ENCODE results near the gene NAV3.
A peak's percentile ranks its signal among the peaks of the same experiment; 100 is the strongest.

NAV3 gene, protein sequence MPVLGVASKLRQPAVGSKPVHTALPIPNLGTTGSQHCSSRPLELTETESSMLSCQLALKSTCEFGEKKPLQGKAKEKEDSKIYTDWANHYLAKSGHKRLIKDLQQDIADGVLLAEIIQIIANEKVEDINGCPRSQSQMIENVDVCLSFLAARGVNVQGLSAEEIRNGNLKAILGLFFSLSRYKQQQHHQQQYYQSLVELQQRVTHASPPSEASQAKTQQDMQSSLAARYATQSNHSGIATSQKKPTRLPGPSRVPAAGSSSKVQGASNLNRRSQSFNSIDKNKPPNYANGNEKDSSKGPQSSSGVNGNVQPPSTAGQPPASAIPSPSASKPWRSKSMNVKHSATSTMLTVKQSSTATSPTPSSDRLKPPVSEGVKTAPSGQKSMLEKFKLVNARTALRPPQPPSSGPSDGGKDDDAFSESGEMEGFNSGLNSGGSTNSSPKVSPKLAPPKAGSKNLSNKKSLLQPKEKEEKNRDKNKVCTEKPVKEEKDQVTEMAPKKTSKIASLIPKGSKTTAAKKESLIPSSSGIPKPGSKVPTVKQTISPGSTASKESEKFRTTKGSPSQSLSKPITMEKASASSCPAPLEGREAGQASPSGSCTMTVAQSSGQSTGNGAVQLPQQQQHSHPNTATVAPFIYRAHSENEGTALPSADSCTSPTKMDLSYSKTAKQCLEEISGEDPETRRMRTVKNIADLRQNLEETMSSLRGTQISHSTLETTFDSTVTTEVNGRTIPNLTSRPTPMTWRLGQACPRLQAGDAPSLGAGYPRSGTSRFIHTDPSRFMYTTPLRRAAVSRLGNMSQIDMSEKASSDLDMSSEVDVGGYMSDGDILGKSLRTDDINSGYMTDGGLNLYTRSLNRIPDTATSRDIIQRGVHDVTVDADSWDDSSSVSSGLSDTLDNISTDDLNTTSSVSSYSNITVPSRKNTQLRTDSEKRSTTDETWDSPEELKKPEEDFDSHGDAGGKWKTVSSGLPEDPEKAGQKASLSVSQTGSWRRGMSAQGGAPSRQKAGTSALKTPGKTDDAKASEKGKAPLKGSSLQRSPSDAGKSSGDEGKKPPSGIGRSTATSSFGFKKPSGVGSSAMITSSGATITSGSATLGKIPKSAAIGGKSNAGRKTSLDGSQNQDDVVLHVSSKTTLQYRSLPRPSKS (N-terminal part only)

DNA sequence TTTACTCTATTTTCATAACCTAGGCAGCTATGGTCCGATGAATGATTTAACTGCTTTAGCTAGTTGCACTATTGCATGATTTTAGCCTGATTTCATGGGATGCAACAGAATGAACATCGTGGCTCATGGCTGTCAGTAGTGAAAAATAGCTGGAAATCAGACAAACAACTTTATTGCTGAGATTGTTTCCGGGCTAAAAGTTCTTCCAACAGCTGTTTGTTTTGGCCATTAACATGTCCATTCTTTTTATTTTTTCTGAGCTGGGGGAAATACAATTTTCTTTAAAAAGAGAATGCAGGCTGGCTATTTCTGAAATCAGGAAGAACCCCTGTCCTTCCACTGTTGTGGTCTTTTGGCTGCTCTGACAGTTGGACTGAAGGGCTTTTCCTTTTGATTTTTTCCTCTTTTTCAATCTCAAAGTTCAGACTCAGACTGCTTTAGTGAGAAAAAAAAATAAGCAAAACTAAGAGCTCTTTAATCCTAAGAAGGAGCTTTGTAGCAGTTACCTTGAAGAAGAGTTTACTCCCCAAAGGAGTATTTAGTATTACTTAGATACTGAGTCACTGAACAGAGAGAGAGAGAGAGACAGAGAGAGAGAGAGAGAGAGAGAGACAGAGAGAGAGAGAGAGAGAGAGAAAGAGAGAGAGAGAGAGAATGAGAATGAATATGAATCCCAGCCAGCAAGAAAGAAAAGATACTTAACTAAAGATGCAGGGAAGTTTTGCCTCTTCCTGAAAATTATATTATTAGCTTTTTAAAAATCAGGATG, at the start of gene NAV3:
Gene NAV3 (plus strand): TSS at position 312 of the 769 bp plus-strand sequence. CDS start 568 bp downstream, outside the sequence.
- no peak for FAIRE-seq
- no peak for DNase-seq (ENCODE audit: extremely low spot score, insufficient read length, low read depth)

- no peak for FAIRE-seq
Measured at GRCh38 chr12:77782034-77782433, 48.7 kb upstream of the NAV3 start.

DNA sequence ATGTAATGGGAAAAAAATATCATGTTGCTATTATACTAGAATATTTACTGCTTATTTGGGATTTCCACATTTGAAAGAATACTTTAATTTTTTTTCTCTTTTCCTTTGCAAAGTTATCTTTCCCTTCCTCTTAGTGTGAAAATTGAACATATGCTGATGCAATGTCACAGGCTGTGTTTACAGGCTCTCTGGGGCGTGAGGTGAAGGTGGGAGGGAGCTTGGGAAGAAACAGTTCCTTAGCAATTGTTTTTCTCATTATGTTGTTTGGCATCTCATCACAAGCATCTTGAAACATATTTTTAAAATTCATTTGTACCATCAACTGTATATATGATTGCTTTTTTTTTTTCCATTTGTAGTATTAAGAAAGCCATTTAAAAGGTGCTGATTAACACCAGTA, 47.9 kb upstream of the NAV3 start:
- FAIRE-seq (no peak), DNase-seq (ENCODE audit: extremely low spot score, insufficient read length, low read depth) (no peak)

More at GRCh38 chr12:77782034-77782433, 48.7 kb upstream of the NAV3 start:
- DNase-seq (ENCODE audit: extremely low spot score, insufficient read length, low read depth) = no peak

DNA sequence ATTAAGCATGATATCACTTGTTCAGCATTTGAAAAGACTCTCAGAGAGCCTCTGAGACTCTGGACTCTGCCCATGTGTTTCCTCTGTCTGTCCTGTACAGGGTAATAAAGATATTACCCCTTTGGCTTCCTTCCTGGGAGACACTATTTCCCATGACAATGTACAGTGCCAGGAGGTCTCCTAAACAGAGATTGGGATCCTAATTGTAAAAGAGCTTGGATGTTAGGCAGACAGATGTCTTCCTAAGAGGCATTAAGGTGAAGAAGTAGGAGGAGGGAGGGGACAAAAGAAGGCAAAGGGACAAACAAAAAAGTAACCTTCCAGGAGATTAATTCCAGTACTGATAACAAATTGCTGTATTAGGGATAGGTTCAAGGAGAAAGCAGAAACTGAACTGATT, 45.5 kb upstream of the NAV3 start:
- FAIRE-seq = no peak
- no peak for DNase-seq (ENCODE audit: extremely low spot score, insufficient read length, low read depth)

GRCh38 chr12:77786675-77787074, 44.0 kb upstream of the NAV3 start:
- FAIRE-seq (no peak), DNase-seq (ENCODE audit: extremely low spot score, insufficient read length, low read depth) (no peak)

GRCh38 chr12:77788231-77789168, 42.2 kb upstream of the NAV3 start:
- DNase-seq (ENCODE audit: extremely low spot score, insufficient read length, low read depth) = no peak
- FAIRE-seq = no peak

GRCh38 chr12:77795699-77796098, 35.0 kb upstream of the NAV3 start:
- FAIRE-seq (no peak), DNase-seq (ENCODE audit: extremely low spot score, insufficient read length, low read depth) (no peak)

GRCh38 chr12:77796775-77797174, 33.9 kb upstream of the NAV3 start:
- no peak for FAIRE-seq

GRCh38 chr12:77800501-77800900, 30.2 kb upstream of the NAV3 start:
- DNase-seq (ENCODE audit: extremely low spot score, insufficient read length, low read depth) = no peak
- FAIRE-seq = no peak

More at GRCh38 chr12:77796775-77797174, 33.9 kb upstream of the NAV3 start:
- no peak for DNase-seq (ENCODE audit: extremely low spot score, insufficient read length, low read depth)

DNA sequence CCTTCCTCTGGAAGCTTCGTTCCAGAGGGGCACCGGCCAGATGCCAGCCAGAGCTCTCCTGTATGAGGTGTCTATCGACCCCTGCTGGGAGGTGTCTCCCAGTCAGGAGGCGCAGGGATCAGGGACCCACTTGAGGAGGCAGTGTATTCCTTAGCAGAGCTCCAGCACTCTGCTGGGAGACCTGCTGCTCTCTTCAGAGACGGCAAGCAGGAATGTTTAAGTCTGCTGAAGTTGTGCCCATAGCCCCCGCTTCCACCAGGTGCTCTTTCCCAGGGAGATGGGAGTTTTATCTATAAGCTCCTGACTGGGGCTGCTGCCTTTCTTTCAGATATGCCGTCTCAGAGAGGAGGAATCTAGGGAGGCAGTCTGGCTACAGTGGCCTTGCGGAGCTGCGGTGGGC, 22.2 kb upstream of the NAV3 start:
- FAIRE-seq (no peak), DNase-seq (ENCODE audit: extremely low spot score, insufficient read length, low read depth) (no peak)

GRCh38 chr12:77813558-77813957, 17.1 kb upstream of the NAV3 start:
- FAIRE-seq (no peak), DNase-seq (ENCODE audit: extremely low spot score, insufficient read length, low read depth) (no peak)

GRCh38 chr12:77814386-77814785, 16.3 kb upstream of the NAV3 start:
- no peak for FAIRE-seq
- no peak for DNase-seq (ENCODE audit: extremely low spot score, insufficient read length, low read depth)

- FAIRE-seq (peak; percentile 64), DNase-seq (ENCODE audit: extremely low spot score, insufficient read length, low read depth) (no peak)
Measured at GRCh38 chr12:77816196-77816595, 14.5 kb upstream of the NAV3 start.

- no peak for FAIRE-seq
- DNase-seq (ENCODE audit: extremely low spot score, insufficient read length, low read depth) = no peak
Measured at GRCh38 chr12:77817276-77817675, 13.4 kb upstream of the NAV3 start.

DNA sequence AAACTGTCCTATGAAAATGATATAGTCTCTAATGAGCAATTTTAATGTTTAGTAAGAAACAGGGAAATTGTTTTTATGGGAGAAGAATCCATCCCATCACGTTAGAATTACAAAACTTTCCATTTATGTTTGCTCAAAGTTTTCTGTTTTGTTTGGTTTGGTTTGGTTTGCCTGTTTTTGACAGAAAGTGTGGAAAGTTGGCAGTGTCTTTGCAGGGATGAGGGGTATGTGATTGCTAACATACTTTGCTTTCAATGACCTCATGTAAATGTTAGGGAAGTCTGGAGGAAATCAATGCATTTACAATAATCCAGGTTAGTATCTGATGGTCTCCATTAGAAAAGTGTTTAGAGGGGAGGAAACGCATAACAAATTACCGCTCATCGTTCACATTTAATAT, 12.3 kb upstream of the NAV3 start:
- no peak for FAIRE-seq
- no peak for DNase-seq (ENCODE audit: extremely low spot score, insufficient read length, low read depth)

DNA sequence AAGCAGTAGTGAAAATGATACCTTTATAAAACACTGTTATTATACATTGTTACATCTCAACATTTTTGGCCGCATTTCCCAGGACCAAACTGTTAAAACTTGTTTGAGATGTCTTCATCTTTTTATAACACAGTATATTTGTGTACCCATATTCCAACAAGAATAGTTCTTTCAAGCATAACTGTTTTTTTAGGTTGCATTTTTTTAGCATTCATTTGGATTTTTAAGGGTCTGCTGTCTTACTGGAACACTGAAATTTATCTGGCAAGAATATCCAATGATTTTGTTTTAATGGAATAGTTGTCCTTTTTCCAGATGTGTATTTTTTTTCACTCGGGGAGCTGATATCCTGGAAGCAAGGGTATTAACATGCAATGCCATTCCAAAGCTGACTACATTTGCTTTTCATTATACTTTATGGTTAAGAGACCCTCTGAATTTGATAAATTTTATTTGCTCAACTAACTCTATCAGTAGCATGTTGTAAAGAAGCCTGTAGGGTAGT, 8.9 kb upstream of the NAV3 start:
- DNase-seq (ENCODE audit: extremely low spot score, insufficient read length, low read depth) = no peak
- no peak for FAIRE-seq

DNA sequence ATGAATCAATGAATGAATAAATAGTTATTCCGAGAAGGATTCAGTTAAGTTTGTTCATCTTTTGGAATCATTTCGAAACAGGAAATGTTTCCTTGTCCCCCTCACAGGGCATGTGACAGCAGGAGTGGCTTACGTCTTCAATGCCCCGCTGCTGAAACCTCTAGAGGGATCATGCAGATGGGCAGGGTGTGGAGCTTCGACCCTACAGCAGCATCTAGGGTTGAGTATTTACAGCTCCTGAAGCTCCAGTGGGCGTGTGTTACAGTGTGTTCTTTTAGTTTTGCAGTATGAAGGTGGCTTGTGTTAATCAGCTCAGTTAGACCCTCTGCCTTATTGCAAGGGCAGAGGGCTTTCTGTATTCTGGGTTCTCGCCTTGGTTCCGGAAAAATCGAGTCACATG, 2.6 kb downstream of the NAV3 start:
- no peak for DNase-seq (ENCODE audit: extremely low spot score, insufficient read length, low read depth)
- no peak for FAIRE-seq

DNA sequence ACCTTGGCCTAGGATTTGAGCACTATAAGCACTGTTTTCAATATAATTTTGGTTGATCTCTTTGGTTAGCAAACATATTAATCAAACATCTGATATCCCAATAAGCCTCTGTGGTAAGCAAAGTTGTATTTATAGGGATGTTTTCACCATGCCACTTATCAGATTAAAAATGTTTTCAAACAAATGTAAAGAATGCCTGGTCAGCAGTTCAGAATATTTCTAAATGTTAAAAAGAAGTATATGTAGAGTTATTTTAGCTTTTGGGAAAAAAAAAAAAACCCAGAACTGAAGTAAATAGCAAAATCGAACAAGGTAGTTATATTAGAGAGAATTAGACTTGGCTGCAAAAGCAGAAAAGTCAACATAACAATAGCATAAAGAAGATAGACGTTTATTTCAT, 3.9 kb downstream of the NAV3 start:
- FAIRE-seq = no peak

DNA sequence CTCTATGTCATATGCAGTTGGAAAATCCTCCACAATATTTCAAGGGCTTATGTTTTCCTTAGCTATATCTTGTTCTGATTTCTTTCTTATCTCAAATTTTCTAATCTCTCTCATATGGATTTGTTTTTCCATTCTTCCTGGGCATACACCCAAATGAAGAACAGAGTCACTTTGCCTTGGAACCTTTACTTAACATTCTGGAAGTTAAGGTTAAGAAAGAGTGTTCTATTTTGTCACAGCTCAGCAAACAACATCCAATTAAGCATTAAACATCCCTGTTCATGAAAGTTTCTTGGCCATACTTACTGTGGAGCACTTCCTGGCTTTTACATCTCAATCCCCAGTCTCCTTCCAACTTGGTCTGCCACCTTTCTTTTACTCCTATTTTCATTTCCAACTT, 5.3 kb downstream of the NAV3 start:
- DNase-seq (ENCODE audit: extremely low spot score, insufficient read length, low read depth) = no peak

More for the DNA sequence above, 3.9 kb downstream of the NAV3 start:
- DNase-seq (ENCODE audit: extremely low spot score, insufficient read length, low read depth) = no peak

More for the DNA sequence above, 5.3 kb downstream of the NAV3 start:
- FAIRE-seq = no peak

All from GM18507 (cell line).